DOHH2 (cell line): ENCODE data around the gene WDR75.

Experiments
- H3F3A ChIP-seq: fragments of 200-600 bp; sonication (generic), shearing (Covaris generic); 2 replicates; pipeline ENCODE4 v1.6.0; 2016; ENCODE audit warnings: antibody characterized with exemption, mild to moderate bottlenecking; ENCODE audit not compliant: control insufficient read depth, insufficient read depth
- H3K27ac ChIP-seq: fragments of 200-600 bp; sonication (generic); 2 replicates; pipeline ENCODE4 v1.5.1; 2014; ENCODE audit warnings: low read depth, mild to moderate bottlenecking, low read length, moderate library complexity
- H3K27me3 ChIP-seq: fragments of 200-600 bp; sonication (generic); 2 replicates; pipeline ENCODE4 v1.6.1; 2014; ENCODE audit warnings: mild to moderate bottlenecking, low read length, mixed read lengths; ENCODE audit not compliant: control insufficient read depth
- H3K36me3 ChIP-seq: fragments of 200-600 bp; sonication (generic); 2 replicates; pipeline ENCODE4 v1.6.1; 2014; ENCODE audit warnings: mild to moderate bottlenecking, low read length, moderate library complexity, mixed read lengths; ENCODE audit not compliant: control insufficient read depth
- H3K4me1 ChIP-seq: fragments of 200-600 bp; sonication (generic); 2 replicates; pipeline ENCODE4 v1.6.1; 2014; ENCODE audit warnings: mild to moderate bottlenecking, low read length, mixed read lengths; ENCODE audit not compliant: control insufficient read depth
- H3K4me2 ChIP-seq: fragments of 200-600 bp; sonication (generic); 2 replicates; pipeline ENCODE4 v1.6.0; 2014; ENCODE audit warnings: mild to moderate bottlenecking, low read length, moderate library complexity
- H3K4me3 ChIP-seq: fragments of 200-600 bp; sonication (generic); 2 replicates; pipeline ENCODE4 v1.5.1; 2014; ENCODE audit warnings: mild to moderate bottlenecking, low read length, mixed read lengths
- H3K79me2 ChIP-seq: fragments of 200-600 bp; sonication (generic); 2 replicates; pipeline ENCODE4 v1.6.1; 2014; ENCODE audit warnings: mild to moderate bottlenecking, low read length, mixed read lengths; ENCODE audit not compliant: control insufficient read depth
- H3K9me2 ChIP-seq: fragments of 200-600 bp; sonication (generic); replicated peaks from 2 replicates; pipeline ENCODE4 v1.6.1; 2014; ENCODE audit warnings: mild to moderate bottlenecking, low read length, mixed read lengths; ENCODE audit not compliant: control insufficient read depth
- H3K9me3 ChIP-seq: fragments of 200-600 bp; sonication (generic); 2 replicates; pipeline ENCODE4 v1.6.1; 2014; ENCODE audit warnings: antibody characterized with exemption, low read length, mixed read lengths; ENCODE audit not compliant: control insufficient read depth, insufficient read depth
- H4K20me1 ChIP-seq: fragments of 200-600 bp; sonication (generic); 2 replicates; pipeline ENCODE4 v1.6.0; 2014; ENCODE audit warnings: low read depth, mild to moderate bottlenecking, antibody characterized with exemption, low read length, moderate library complexity; ENCODE audit not compliant: control insufficient read depth, insufficient read depth
- CTCF ChIP-seq: fragments of 200-600 bp; sonication (generic); IDR thresholded peaks from one replicate; pipeline ENCODE4 v1.5.1; 2014; ENCODE audit warnings: antibody characterized with exemption, mild to moderate bottlenecking, low read depth, low read length; ENCODE audit not compliant: poor library complexity, severe bottlenecking
- EZH2phosphoT487 ChIP-seq: fragments of 200-600 bp; sonication (generic); IDR thresholded peaks from 2 replicates; pipeline ENCODE4 v1.6.1; 2017; ENCODE audit warnings: borderline replicate concordance, mild to moderate bottlenecking, antibody characterized with exemption, low read length, moderate library complexity, mixed read lengths

WDR75 gene

DNA sequence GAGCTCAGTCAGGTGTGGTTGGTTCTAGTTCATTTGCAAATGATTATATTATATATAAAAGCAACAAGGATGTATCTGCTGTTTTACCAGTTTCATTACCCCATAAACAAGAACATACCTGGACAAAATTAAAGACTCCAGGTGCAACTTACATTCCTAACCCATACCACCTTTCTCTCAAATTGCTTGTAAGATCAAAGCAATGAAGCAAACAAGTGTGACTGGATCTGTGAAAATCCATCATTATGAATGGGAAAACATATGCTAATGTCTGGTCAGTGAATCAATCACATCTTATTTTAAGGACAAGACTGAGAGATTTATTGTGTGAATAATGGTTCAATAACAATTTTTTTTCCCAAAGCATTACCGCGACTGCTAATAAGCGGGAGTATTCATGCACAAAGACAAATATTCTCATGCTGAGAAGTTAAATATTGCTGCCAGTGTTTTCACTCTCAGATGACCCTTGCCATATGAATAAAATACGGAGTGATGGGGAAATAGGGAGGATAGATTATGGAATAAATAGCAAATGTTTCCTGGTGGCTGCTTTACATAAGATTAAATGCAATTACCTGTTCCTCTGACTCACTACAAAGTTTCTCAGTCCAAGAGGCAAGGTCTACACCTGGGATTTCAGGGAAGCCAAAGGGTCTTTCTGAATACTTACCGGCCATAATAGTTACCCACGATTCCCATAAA lies 59.3 kb downstream of the WDR75 start:
- no peaks in the 10 kb centered on the region for H3K79me2 ChIP-seq
- no peaks in the 10 kb centered on the region for H3K9me3 ChIP-seq
- H3K4me1 ChIP-seq = no peaks in the 10 kb centered on the region
- H3K4me3 ChIP-seq = no peak overlapping the region
- no peak overlapping the region for H3K27ac ChIP-seq
- no peaks in the 10 kb centered on the region for H4K20me1 ChIP-seq
- H3K9me2 ChIP-seq = no peaks in the 10 kb centered on the region
- peaks cover 5% of the 10 kb centered on the region for H3K27me3 ChIP-seq
- no peaks in the 10 kb centered on the region for H3K36me3 ChIP-seq
- no peaks in the 10 kb centered on the region for H3F3A ChIP-seq
- TF ChIP-seq EZH2phosphoT487 (no peak), CTCF (no peak)
- no peak overlapping the region for H3K4me2 ChIP-seq

DNA sequence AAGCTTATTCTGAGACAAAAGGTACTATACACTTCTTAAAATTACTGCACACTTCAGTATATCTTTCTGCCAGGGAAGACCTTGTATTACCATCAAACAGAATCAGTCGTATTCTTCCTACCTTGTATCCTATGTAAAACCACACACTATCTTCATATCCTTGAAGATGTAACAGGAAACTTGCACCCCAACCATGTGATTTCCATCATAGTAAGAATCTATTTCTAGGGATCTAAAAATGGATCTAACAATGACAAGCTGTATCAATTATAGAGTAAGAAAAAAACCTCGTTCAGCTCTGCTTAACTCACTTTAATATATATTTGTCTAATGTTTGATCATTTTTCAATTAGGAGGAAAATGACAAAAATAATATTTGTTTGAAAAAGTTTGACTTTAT lies 60.2 kb downstream of the WDR75 start:
- no peak overlapping the region for H3K4me2 ChIP-seq
- H3K27me3 ChIP-seq = peaks cover 5% of the 10 kb centered on the region
- H3K9me2 ChIP-seq = no peaks in the 10 kb centered on the region
- no peaks in the 10 kb centered on the region for H3F3A ChIP-seq
- H3K27ac ChIP-seq = no peak overlapping the region
- H3K4me1 ChIP-seq = no peaks in the 10 kb centered on the region
- H3K9me3 ChIP-seq = no peaks in the 10 kb centered on the region
- H3K79me2 ChIP-seq = no peaks in the 10 kb centered on the region
- TF ChIP-seq EZH2phosphoT487 = no peak
- TF ChIP-seq CTCF = no peak
- H3K4me3 ChIP-seq = no peak overlapping the region
- H4K20me1 ChIP-seq = no peaks in the 10 kb centered on the region
- H3K36me3 ChIP-seq = no peaks in the 10 kb centered on the region

DNA sequence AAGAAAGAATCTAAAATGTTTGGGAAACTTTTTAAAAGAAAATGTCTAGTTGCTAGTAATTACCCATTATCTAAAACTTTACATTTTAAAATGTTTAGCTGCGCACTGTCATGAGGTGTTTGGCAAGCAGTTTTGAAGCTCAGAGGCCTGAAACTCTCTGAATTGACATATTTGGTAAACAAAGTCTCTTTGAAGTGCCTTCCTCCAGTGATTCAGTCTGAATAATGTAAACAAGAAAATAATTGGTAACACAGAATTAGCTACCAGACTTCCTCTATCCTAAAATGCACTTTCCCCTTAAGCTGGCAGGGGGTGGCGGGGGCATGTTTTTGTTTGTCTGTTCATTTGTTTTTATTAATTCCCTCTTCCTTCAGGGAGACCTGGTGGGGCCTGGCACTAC lies 61.4 kb downstream of the WDR75 start:
- no peak for TF ChIP-seq CTCF
- TF ChIP-seq EZH2phosphoT487 = no peak
- H3F3A ChIP-seq = no peaks in the 10 kb centered on the region
- no peak overlapping the region for H3K4me3 ChIP-seq
- no peaks in the 10 kb centered on the region for H3K4me1 ChIP-seq
- peaks cover 5% of the 10 kb centered on the region for H3K27me3 ChIP-seq
- no peaks in the 10 kb centered on the region for H3K79me2 ChIP-seq
- H3K9me3 ChIP-seq = no peaks in the 10 kb centered on the region
- no peak overlapping the region for H3K27ac ChIP-seq
- H3K9me2 ChIP-seq = no peaks in the 10 kb centered on the region
- H4K20me1 ChIP-seq = no peaks in the 10 kb centered on the region
- no peak overlapping the region for H3K4me2 ChIP-seq
- H3K36me3 ChIP-seq = no peaks in the 10 kb centered on the region
